MM.1S (cell line): Measurements from ENCODE around the gene SIM2.

Source experiments
- CTCF ChIP-seq: fragments of 300-600 bp; sonication (generic); IDR thresholded peaks from 2 replicates; pipeline ENCODE4 v1.5.1; 2016; ENCODE audit warnings: antibody characterized with exemption, low read length, mixed read lengths
- EZH2 ChIP-seq: fragments of 300-600 bp; sonication (generic); optimal IDR thresholded peaks from 2 replicates; pipeline ENCODE3; 2017; ENCODE audit warnings: low read depth, mild to moderate bottlenecking, antibody characterized with exemption, low read length, mixed read lengths

GRCh38 chr21:36749935-36750575 lies 51.1 kb downstream of the SIM2 start:
- no peak for TF ChIP-seq CTCF
- no peak for TF ChIP-seq EZH2
